HG03045 (cell line): ENCODE results near the gene FAM187B.
"Not testable (repeated sequence)": the region's sequence is repeated elsewhere in the genome, so short reads cannot be mapped to it uniquely, and the experiment has no call there.

Experiments
- ATAC-seq: cut with Tn5 transposase; IDR thresholded peaks from one replicate; pipeline ENCODE4 v1.9.1; 2021; ENCODE audit warnings: mild to moderate bottlenecking, moderate library complexity; ENCODE audit not compliant: unreplicated experiment

FAM187B gene

DNA sequence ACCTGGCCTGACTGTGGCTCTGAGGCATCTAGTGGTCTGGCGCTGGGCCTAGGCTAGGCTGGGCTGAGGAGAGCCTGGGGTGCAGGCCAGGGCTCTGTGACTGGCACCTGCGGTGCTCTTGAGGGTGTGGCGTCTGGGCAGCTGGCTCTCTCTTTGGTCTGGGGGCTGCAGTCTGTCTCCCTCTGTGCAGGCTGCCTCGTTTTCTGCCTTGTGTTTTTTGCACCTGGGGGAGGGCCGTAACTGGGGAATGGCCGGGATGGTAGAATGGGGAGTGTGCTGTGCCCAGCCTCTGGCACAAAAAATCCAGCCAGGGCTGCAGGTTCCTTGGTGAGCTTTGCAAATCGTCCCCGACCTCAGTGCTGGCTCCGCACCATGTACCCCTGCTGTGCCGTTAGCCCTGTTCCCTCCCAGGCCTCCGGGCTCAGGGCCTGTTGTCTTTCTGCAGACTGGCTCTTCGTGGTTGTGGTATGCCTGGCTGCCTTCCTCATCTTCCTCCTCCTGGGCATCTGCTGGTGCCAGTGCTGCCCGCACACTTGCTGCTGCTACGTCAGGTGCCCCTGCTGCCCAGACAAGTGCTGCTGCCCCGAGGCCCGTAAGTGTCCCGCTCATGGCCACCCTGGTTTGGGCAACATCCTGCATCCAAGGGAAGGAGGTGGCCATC, 33.7 kb upstream of the FAM187B start:
- ATAC-seq: no peak

DNA sequence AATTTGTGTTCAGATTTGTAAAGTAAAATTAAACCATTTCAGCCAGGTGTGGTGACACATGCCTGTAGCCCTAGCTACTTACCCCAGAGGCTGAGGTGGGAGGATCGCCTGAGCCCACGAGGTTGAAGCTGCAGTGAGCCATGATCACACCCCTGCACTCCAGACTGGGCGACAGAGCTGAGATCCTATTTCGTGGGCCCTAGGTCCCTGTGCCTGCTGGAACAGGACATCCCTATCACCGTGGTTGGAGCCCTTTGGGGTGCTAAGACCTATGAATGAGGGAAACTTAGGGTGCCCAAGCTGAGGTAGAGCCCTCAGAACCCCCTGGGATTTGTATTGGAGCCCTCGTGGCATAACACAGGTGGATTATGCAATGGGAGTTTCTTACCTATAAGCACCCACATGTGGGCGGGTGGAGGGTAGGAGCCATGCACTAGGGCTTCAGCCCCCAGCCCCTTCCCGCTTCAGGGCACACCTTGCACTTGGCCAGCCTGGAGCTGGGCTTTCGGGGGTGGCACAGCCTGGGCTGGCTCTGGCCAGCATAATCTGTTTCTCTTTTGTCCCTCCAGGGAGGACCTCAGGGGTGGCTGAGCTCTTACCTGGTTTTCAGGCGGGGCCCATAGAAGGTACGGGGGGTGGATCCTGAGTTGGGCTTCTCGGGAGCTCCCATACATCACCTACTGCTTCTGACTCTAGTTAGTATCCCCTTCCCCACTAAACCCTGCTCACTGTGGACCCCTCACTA, 33.0 kb upstream of the FAM187B start:
- ATAC-seq: no peak

DNA sequence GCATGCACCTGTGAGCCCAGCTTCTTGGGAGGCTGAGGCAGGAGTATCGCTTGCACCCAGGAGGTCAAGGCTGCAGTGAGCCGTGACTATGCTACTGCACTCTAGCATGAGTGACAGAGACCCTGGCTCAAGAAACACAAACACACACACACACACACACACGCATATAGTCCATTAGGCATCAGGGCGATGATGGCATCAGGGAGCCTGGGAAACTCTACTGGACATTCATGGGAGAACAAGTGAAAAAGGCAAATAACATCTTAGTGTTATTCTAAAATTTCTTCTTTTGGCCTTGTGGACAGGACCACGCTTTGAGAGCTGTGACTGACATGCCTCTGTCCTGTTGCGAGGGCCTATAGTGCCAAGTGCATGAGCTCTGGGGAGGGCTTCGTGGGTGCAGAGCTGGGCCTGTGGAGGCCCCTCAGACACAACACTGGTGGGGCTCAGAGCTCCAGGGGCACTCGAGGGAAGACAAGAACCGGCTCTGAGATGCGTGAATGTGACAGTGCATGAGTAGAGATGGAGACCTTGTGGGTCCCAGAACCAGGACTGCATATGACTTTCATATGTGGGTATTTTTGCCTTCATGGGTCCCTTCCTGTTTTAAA, 32.3 kb upstream of the FAM187B start:
- no peak for ATAC-seq

DNA sequence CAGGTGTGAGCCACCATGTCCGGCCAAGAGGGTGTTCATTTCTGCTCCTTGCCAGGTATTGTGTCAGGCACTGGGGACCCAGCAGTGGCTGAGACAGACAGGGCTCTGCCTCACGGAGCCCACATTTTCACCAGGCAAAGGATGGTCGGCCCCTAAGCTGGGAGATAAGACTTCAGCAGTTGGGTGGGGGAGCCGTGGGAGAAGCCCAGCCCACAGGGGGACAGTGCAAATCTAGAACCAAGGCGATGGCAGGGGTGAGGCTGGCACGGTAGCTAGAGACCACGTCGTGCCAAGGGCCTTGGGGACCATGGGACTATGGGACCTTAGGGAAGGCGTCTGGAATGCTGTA, 28.5 kb upstream of the FAM187B start:
- ATAC-seq: no peak

DNA sequence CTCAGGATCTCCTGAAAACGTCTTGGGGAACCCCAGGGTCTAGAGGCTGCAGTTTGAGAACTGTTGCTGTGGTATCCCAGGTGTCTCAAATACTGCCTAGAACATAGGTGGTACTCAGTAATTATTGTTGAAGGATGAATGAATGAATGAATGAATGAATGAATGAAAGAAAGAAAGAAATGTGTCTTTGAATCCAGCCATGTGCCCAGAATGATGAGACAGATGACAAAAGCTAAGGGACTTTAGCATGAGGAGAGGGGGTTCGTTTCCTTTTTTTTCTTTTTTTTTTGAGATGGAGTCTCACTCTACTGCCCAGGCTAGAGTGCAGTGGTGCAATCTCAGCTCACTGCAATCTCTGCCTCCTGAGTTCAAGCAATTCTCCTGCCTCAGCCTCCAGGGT, 28.0 kb upstream of the FAM187B start:
- ATAC-seq: no peak

DNA sequence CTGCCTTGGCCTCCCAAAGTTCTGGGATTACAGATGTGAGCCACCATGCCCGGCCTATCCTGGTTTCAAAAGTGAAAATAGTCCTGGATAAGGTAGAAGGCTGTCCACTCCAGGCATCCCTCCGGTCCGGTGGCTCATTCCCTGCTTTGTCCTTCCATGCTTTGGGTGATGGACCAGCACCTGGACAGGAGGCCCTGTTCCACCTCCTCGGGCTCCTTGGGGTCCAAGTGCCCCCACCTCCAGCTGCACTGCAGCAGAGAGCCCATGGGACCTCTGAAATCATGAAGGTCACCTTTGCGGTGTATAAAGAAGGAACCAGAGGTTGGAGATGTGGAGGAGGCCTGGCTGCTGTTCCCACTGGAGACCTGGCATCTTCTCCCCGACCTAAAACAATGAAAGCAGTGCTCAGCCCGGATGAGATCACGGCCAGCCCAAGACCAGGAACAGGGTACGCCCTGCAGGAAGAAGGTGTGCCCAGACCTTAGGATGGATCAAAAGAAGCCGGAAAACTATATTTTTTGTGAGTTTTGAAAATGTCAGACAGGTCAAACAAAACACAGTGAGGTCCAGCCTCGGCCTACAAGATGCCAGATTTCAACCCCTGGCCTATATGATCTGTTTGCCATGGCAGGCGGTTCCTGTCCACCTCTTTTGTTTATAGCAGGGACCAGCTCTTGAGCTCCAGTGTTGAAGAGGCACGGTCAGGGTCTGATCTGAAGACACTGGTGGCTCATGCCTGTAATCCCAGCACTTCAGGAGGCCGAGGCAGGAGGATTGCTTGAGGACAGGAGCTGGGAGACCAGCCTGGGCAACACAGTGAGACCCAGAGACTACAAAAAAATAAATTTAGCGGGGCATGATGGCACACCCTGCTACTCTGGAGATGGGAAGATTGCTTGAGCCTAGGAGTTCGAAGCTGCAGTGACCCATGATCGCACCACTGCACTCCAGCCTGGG, 26.1 kb upstream of the FAM187B start:
- no peak for ATAC-seq

DNA sequence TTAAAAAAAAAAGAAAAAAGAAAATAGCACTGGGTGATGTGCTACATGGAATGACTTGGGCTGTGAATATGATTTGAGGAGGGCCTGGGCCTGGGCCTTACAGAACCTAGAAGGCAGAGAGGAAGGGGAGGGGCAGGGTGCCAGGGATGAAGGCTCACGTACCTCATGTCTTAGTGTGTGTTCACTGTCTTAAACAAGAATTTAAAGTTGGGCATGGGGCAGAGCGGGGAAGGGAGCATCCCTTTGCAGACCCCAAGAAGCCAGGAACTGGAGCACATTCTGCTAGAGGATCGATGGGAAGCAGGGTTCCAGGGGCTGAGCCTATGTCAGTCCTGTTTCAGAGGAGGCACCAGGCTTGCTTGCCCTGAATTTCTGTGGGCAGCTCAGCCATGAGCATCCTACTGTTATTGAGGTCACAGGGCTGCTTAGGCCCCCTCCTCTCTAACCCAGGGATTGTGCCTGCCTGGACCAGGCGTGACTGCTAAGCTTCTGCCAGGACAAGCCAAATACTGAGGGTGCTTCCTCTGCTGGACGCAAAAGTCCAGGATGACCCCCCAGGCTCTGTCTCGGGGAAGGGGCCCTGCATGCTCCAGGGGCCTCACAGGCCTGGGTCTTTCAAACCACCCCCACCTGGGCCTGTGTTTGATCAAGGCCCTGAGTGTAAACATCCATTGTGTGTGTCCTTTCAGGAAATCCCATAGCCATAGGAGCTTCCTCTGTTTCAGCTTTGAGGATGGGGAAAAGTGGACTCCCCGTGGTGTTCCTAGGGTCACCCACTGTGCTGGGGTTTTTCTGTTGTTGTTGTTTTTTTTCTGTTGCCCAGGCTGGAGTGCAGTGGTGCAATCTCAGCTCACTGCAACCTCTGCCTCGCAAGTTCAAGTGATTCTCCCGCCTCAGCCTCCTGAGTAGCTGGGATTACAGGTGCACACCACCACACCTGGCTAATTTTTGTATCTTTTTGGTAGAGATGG, 25.1 kb upstream of the FAM187B start:
- no peak for ATAC-seq

DNA sequence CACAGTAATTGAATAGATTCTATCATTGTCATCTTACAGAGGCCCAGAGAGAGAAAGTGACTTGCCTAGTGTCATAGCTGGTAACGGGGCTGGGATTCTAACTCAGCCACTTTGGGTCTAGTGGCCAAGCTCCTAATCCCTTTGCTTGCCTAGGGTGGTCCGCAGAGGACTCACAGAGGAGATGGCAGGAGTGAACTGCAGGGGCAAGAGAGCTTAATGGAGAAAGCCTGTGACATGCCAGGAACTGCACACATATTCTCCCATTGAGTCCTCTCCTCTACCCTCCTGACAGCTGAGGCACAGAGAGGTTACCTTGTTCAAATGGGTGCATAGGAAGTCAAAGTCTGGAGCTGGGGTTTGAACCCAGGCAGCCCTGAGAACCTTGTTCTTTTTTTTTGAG, 22.9 kb upstream of the FAM187B start:
- ATAC-seq: no peak

DNA sequence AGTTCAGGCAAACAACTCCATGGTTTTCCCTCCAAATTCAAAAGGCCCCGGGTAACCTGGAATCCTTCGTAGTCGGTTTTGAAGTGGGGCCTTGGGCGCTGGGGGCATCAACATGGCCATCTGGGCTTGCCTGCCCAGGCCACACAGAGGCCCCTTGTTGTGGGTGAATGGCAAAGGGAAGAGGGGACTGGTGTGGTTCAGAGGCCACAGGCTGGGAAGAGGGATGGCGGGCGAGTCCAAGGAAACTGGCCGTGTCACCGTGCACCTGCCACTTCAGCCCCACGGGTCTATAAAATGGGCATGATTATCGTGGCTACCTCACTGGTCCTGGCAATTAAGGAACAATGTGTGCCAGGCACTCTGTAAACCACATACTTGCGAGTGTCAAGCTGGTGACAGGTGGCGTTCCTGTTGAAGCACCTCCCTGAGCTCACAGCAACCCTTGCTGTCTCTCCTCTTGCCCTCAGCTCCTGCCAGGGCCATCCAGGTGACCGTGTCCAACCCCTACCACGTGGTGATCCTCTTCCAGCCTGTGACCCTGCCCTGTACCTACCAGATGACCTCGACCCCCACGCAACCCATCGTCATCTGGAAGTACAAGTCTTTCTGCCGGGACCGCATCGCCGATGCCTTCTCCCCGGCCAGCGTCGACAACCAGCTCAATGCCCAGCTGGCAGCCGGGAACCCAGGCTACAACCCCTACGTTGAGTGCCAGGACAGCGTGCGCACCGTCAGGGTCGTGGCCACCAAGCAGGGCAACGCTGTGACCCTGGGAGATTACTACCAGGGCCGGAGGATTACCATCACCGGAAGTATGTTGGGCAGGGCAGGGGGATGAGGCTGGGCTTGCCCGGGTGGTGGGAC, 21.5 kb upstream of the FAM187B start:
- no peak for ATAC-seq

DNA sequence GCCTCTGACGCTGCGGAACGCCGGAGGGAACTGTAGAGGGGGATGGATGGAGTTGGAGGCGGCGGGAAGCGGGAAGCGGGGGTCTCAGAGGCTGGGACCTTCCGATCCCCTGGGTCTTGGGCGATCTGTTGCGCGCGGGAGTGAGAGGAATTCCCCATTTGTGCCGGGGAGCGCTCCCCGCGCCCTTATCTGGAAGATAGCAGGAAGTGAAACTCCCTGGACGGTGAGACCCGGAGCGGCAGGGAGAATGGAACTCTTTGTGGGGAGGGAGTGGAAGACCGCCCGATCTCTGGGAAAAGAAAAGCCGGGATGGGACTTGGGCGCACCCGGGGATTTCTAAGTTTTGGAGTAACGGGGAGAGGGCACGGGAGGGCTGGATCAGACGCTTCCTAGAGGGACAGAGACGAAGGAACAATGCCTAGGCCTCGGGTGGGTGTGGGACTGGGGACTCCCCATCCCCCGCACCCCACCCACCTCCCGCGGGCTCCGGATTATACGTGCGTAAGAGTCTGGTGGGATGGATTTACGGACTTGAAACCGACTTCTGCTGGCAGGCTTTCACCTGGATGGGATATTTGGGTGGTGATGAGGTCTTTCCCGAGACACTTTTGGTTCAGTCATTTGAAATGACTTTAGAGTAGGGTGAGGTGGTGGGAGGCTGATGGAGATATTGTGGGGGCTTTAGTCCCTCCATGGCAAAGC, 20.8 kb upstream of the FAM187B start:
- ATAC-seq: peak; percentile 6

DNA sequence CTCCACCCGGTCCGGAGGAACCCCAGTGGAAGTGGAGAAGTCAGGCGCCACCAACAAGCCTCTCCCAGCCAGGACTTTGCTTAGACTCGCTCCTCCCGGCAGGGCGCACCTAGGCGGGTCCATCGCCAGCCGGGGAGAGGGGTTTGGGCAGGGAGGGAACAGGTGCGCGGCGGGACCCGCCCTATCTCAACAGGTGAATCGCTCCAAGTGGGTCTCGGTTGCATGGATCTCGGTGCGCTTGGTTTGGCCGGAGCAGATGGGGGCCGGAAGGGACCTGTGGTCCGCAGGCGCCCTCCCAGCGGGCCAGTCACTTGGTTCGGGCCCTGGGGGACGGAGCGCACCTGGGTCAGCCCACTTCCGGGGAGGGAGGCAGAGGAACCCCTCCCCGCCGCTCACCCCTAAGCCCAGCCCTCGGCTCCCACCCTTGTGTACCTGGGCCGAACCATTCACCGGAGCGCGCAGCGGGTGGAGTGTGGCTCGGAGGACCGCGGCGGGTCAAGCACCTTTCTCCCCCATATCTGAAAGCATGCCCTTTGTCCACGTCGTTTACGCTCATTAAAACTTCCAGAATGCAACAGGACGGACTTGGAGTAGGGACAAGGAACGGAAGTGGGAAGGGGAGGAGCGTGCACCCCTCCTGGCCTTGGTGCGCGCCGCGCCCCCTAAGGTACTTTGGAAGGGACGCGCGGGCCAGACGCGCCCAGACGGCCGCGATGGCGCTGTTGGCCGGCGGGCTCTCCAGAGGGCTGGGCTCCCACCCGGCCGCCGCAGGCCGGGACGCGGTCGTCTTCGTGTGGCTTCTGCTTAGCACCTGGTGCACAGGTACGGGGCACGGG, 20.0 kb upstream of the FAM187B start, which contains the start of gene LSR:
LSR (plus strand) TSS at position 693 of the 836 bp plus-strand sequence; CDS start at position 714, 21 bp downstream.
- peak; percentile 75 for ATAC-seq

DNA sequence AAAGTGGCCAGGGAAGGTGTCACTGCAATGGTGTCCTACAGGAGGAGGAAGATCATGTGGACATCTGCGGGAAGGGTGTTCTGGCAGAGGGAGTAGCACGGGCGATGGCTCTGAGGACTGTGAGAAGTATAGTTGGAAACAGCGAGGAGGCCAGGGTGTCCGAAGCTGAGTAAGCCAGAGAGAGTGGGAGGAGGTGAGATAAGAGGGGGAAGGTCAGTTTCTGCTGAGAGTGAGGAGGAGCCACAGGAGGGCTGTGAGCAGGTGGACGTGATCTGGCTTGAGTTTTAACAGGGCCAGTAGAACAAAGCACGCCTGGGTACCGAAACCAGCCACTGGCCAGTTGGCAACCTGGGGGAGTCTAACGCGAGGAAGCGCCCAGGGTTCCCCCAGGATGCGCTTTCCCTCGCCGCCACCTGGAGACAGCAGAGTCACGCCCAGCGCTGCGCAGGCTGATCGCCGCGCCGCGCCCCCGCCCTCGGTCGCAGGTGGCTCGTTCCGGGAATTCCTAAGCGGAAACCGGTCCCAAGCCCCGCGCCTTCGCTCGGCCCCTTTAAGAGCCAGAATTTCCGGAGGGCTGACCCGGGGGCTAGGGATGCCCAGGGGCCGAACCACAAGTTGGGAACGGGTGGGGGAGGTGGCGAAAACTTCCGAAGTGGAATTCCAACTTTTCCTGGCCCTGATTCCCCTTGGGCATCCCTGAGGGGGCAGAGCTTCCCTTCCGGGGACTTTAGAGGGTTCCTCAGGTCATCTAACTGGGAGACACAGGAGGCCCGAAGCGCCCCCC, 19.2 kb upstream of the FAM187B start:
- peak; percentile 44 for ATAC-seq

DNA sequence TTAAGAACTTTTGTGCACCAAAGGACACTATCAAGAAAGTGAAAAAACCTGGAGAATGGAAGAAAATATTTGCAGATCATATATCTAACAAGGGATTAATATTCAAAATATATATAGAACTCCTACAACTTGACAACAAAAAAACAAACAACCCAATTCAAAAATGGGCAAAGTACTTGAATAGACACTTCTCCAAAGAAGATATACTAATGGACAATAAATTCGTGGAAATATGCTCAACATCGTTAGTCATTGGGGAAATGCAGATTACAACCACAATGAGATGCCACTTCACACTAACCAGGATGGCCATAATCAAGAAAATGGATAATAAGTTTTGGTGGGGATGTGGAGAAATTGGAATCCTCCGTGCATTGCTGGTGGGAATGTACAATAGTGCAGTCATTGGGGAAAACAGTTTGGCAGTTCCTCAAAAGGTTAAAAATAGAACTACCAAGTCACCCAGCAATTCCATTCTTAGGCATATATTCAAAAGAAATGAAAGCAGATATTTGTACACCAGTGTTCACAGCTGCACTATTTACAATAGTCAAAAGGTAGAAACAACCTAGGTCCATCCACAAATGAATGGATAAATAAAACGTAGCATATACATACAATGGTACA, 18.0 kb upstream of the FAM187B start:
- no peak for ATAC-seq

DNA sequence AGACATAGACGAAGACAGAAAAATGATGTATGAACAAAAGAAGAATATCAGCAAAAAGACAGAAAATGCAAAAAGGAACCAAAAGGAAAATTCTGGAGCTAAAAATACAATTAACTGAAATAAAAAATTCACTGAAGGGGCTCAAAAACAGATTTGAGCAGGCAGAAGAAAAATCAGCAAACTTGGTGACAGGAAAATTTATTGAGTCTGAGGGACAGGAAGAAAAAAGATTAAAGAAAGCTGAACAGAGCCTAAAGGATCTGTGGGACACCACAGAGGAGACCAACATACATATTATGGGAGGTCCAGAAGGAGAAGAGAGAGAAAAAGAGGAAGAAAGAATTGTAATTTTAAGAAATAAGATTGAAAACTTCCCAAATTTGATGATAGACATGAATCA, 12.9 kb upstream of the FAM187B start:
- no peak for ATAC-seq

DNA sequence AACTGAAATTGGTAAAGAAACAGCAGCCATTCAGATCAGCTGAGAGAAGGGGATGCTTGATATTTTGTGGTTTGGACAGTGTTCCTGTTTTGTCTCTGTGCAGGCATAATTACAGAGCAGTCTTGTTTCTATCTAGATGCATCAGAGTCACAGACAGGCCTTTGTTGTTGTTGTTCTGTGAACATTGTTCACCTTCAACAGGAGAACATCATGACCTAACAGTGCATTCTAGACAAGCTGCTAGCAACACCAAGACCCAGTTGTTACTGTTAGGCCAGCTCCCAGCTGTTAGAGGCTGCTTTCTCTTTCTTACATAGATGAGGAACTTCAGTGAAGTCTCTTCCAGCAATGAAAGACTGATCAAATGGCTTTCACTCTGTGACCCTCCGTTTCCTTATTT, 11.8 kb upstream of the FAM187B start:
- no peak for ATAC-seq

DNA sequence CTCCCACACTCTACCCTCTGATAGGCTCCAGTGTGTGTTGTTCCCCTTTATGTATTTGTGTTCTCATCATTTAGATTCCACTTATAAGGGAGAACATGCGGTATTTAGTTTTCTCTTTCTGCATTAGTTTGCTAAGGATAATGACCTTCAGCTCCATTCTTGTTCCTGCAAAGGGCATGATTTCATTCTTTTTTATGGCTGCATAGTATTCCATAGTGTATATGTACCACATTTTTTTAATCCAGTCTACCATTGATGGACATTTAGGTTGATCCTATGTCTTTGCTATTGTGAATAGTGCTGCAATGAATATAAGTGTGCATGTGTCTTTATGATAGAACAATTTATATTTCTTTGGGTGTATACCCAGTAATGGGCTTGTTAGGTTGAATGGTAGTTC, 11.1 kb upstream of the FAM187B start:
- not testable (repeated sequence) for ATAC-seq
